Astrocyte (in vitro differentiated cells and primary cell): ENCODE measurements around the gene DNASE1L3. TPM values are rescaled to one million over a fixed set of nuclear protein-coding genes. Genes with fewer than 3 reads are reported as not detected.
A peak's percentile ranks its signal among the peaks of the same experiment; 100 is the strongest.

Experiments
- DNase-seq: peaks from one replicate; pipeline ENCODE4 v3.0.0-alpha.2; 2010; ENCODE audit warnings: low read depth
- FAIRE-seq: peaks from 2 replicates; lab custom pipeline; 2011; peaks lifted over from hg19 to GRCh38; lab: Jason Lieb, UNC
- H2AFZ ChIP-seq: 2 replicates; pipeline ENCODE4 v1.6.0; 2012; ENCODE audit warnings: low read depth, low read length, inconsistent platforms
- H3K27ac ChIP-seq: 2 replicates; pipeline ENCODE4 v1.5.1; 2011; ENCODE audit warnings: low read depth, low read length, inconsistent platforms
- H3K27me3 ChIP-seq: 2 replicates; pipeline ENCODE4 v1.6.0; 2011; ENCODE audit warnings: low read length, inconsistent platforms; ENCODE audit not compliant: insufficient read depth
- H3K36me3 ChIP-seq: 2 replicates; pipeline ENCODE4 v1.5.1; 2011; ENCODE audit warnings: low read length, inconsistent platforms; ENCODE audit not compliant: insufficient read depth
- H3K4me1 ChIP-seq: 2 replicates; pipeline ENCODE4 v1.5.1; 2011; ENCODE audit warnings: low read length, inconsistent platforms; ENCODE audit not compliant: insufficient read depth
- H3K4me2 ChIP-seq: 2 replicates; pipeline ENCODE4 v1.6.0; 2012; ENCODE audit warnings: low read length, inconsistent platforms
- H3K4me3 ChIP-seq: 2 replicates; pipeline ENCODE4 v1.5.1; 2011; ENCODE audit warnings: low read depth, mild to moderate bottlenecking, low read length, inconsistent platforms; ENCODE audit not compliant: insufficient read depth
- H3K79me2 ChIP-seq: 2 replicates; pipeline ENCODE4 v1.6.0; 2012; ENCODE audit warnings: mild to moderate bottlenecking, low read length, inconsistent platforms; ENCODE audit not compliant: insufficient read depth
- H3K9ac ChIP-seq: 2 replicates; pipeline ENCODE4 v1.6.0; 2012; ENCODE audit warnings: mild to moderate bottlenecking, low read length, inconsistent platforms
- H3K9me3 ChIP-seq: 2 replicates; pipeline ENCODE4 v1.5.1; 2012; ENCODE audit warnings: low read depth, mild to moderate bottlenecking, low read length, inconsistent platforms; ENCODE audit not compliant: insufficient read depth
- H4K20me1 ChIP-seq: 2 replicates; pipeline ENCODE4 v1.6.0; 2012; ENCODE audit warnings: low read length, inconsistent platforms; ENCODE audit not compliant: insufficient read depth
- H3K27ac Mint-ChIP-seq: one replicate; pipeline ENCODE4 v1.8.0; 2021; ENCODE audit warnings: mild to moderate bottlenecking, mixed read lengths; ENCODE audit not compliant: unreplicated experiment
- H3K27me3 Mint-ChIP-seq: one replicate; pipeline ENCODE4 v1.8.0; 2021; ENCODE audit warnings: low read depth, mixed read lengths; ENCODE audit not compliant: unreplicated experiment
- H3K36me3 Mint-ChIP-seq: one replicate; pipeline ENCODE4 v1.8.0; 2021; ENCODE audit warnings: low read depth, mixed read lengths; ENCODE audit not compliant: unreplicated experiment
- H3K4me1 Mint-ChIP-seq: one replicate; pipeline ENCODE4 v1.8.0; 2021; ENCODE audit warnings: low read depth, mixed read lengths; ENCODE audit not compliant: unreplicated experiment
- H3K4me3 Mint-ChIP-seq: one replicate; pipeline ENCODE4 v1.8.0; 2021; ENCODE audit warnings: mild to moderate bottlenecking, moderate library complexity, mixed read lengths; ENCODE audit not compliant: unreplicated experiment
- H3K9me3 Mint-ChIP-seq: one replicate; pipeline ENCODE4 v1.8.0; 2021; ENCODE audit warnings: mild to moderate bottlenecking, mixed read lengths; ENCODE audit not compliant: unreplicated experiment
- EZH2 ChIP-seq: IDR thresholded peaks from 2 replicates; pipeline ENCODE4 v1.6.1; 2012; ENCODE audit warnings: mild to moderate bottlenecking, low read length, inconsistent platforms; ENCODE audit not compliant: insufficient read depth
- total RNA-seq: library from RNA; stranded (reverse); gene quantifications from 2 replicates; pipeline ENCODE4 v1.2.1, GENCODE V29; 2021
- TF ChIP-seq, protein P1 (sequence below): IDR thresholded peaks from 2 replicates; pipeline ENCODE4 v1.5.1; 2011; ENCODE audit warnings: low read depth, mild to moderate bottlenecking, inconsistent platforms, low read length, moderate library complexity; ENCODE audit not compliant: insufficient read depth

DNASE1L3 gene
- total RNA-seq, 1 donor from 2014 or later, result not detected

GRCh38 chr3:58163234-58163633, 47.5 kb downstream of the DNASE1L3 start:
- Mint-ChIP-seq H3K27ac (peak overlapping the region; percentile 66), H3K9me3 (no peaks in the 10 kb centered on the region), H3K4me3 (no peak overlapping the region), H3K4me1 (peaks cover 37% of the 10 kb centered on the region), H3K27me3 (no peaks in the 10 kb centered on the region), H3K36me3 (peaks cover 38% of the 10 kb centered on the region)
- peak overlapping the region; percentile 49 for H3K27ac ChIP-seq
- FAIRE-seq (no peak), DNase-seq (peak; percentile 85)
- no peak overlapping the region for H3K4me3 ChIP-seq
- H3K27me3 ChIP-seq, result no peaks in the 10 kb centered on the region
- no peaks in the 10 kb centered on the region for H3K9me3 ChIP-seq
- H3K4me2 ChIP-seq, result no peak overlapping the region
- H2AFZ ChIP-seq, result no peak overlapping the region
- no peak for TF ChIP-seq EZH2
- TF ChIP-seq, protein P1, sequence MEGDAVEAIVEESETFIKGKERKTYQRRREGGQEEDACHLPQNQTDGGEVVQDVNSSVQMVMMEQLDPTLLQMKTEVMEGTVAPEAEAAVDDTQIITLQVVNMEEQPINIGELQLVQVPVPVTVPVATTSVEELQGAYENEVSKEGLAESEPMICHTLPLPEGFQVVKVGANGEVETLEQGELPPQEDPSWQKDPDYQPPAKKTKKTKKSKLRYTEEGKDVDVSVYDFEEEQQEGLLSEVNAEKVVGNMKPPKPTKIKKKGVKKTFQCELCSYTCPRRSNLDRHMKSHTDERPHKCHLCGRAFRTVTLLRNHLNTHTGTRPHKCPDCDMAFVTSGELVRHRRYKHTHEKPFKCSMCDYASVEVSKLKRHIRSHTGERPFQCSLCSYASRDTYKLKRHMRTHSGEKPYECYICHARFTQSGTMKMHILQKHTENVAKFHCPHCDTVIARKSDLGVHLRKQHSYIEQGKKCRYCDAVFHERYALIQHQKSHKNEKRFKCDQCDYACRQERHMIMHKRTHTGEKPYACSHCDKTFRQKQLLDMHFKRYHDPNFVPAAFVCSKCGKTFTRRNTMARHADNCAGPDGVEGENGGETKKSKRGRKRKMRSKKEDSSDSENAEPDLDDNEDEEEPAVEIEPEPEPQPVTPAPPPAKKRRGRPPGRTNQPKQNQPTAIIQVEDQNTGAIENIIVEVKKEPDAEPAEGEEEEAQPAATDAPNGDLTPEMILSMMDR, result no peak
- peaks cover 44% of the 10 kb centered on the region for H3K4me1 ChIP-seq
- peaks cover 42% of the 10 kb centered on the region for H4K20me1 ChIP-seq
- H3K9ac ChIP-seq, result peak overlapping the region; percentile 45
- peaks cover 34% of the 10 kb centered on the region for H3K36me3 ChIP-seq
- no peaks in the 10 kb centered on the region for H3K79me2 ChIP-seq

DNA sequence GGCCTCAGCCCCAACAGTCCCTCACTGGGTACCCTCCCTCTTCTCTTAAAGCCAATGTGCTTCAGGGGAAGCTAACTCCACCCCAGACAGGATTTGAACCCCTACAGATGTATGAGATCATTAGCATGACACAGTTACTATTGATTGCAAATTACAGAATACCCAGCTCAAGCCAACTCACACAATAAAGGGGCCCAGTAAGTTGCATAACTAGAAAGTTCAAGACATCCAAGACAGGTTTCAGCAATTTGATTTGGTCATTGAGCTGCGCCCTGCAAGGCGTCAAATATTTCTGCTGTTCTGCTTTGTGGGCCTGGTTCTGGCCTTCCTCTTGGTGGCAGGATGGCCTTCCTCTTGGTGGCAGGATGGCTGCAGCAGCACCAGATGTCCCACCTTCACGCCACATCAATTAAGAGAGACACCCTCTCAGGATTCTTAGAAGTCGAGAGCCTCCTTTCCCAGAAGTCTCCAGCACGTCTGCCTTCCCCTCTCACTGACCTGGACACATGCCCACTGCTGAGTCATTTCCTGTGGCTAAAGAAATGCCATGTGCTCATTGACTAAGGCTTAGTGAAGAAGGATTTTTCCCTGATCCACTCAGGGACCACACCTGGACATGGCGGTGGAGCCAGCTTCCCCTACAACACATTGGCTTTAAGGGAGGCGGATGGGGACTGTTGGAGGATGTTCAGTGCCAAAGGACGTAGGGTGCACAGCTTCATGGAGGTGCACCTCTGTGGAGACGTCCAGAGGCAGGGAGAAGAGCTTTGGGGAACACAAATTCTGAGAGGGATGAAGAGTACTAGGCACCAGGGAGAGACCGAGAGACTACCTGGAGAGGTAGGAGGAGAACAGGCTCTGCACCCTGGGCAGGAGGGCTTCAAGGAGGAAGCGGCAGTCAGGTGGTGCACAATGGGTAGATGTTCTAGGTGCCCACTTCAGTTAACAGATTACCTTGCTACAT, 49.1 kb downstream of the DNASE1L3 start:
- Histone ChIP-seq H4K20me1 (peaks cover 36% of the 10 kb centered on the region), H3K4me3 (no peak overlapping the region), H3K4me2 (peak overlapping the region; percentile 51), H3K27ac (peak overlapping the region; percentile 15), H2AFZ (no peak overlapping the region), H3K9me3 (no peaks in the 10 kb centered on the region), H3K4me1 (peaks cover 36% of the 10 kb centered on the region), H3K9ac (no peak overlapping the region), H3K36me3 (peaks cover 47% of the 10 kb centered on the region), H3K79me2 (no peaks in the 10 kb centered on the region), H3K27me3 (no peaks in the 10 kb centered on the region)
- Mint-ChIP-seq H3K4me3 (peak overlapping the region; percentile 9), H3K36me3 (peaks cover 45% of the 10 kb centered on the region), H3K27ac (peak overlapping the region; percentile 75), H3K9me3 (no peaks in the 10 kb centered on the region), H3K4me1 (peaks cover 31% of the 10 kb centered on the region), H3K27me3 (no peaks in the 10 kb centered on the region)
- TF ChIP-seq, protein P1, result no peak
- TF ChIP-seq EZH2, result no peak
- FAIRE-seq (peak; percentile 55), DNase-seq (peak; percentile 95)
